ENCODE measurements around the gene IBA57.
"Not testable (repeated sequence)": the region's sequence is repeated elsewhere in the genome, so short reads cannot be mapped to it uniquely, and the experiment has no call there.

Gene IBA57

GRCh38 chr1:228170666-228171065, 5.1 kb downstream of the IBA57 start:
- DNase-seq (ENCODE audit: extremely low read depth, low read depth): no peak
- TF ChIP-seq, protein P1, sequence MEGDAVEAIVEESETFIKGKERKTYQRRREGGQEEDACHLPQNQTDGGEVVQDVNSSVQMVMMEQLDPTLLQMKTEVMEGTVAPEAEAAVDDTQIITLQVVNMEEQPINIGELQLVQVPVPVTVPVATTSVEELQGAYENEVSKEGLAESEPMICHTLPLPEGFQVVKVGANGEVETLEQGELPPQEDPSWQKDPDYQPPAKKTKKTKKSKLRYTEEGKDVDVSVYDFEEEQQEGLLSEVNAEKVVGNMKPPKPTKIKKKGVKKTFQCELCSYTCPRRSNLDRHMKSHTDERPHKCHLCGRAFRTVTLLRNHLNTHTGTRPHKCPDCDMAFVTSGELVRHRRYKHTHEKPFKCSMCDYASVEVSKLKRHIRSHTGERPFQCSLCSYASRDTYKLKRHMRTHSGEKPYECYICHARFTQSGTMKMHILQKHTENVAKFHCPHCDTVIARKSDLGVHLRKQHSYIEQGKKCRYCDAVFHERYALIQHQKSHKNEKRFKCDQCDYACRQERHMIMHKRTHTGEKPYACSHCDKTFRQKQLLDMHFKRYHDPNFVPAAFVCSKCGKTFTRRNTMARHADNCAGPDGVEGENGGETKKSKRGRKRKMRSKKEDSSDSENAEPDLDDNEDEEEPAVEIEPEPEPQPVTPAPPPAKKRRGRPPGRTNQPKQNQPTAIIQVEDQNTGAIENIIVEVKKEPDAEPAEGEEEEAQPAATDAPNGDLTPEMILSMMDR (IDR thresholded peaks at IDR 0.05; ENCODE audit: low read depth, low read length): no peak

DNA sequence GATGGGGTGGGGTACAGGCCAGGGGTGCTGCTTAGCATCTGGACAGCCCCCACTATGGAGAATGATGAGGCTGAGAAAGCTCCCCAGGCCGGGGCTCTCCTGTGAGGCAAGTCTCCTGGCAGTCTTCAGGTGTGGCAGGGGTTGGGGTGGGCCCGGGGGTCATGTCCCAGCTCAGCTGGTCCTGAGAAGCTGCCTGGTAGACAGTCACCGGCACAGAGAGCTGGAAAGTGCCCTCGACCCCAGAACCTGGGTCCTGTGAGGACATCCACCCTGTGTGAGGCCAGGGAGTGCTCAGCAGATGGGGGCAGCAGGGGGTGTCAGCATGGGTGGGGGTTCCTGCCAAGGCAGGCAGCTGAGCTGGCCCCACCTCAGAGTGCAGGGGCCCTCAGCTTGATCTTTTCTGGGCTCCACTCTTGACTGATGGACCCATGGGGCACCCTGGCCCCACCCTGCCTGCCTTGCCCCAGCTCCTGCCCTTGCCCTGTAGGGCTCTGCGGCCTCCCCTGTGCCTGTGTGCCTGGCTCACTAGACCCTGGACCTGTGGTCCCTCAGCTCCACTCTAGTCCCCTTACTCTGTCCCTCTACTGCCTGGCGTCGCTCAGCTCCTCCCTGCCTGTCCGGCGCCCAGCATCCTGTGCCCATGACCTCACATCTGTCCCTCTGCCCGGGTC, 5.8 kb downstream of the IBA57 start:
- no peak for DNase-seq (ENCODE audit: extremely low read depth, low read depth)
- TF ChIP-seq, protein P1 (IDR thresholded peaks at IDR 0.05; ENCODE audit: low read depth, low read length): no peak

GRCh38 chr1:228172591-228173527, 7.3 kb downstream of the IBA57 start:
- DNase-seq (ENCODE audit: extremely low read depth, low read depth): no peak
- TF ChIP-seq, protein P1 (IDR thresholded peaks at IDR 0.05; ENCODE audit: low read depth, low read length): no peak

DNA sequence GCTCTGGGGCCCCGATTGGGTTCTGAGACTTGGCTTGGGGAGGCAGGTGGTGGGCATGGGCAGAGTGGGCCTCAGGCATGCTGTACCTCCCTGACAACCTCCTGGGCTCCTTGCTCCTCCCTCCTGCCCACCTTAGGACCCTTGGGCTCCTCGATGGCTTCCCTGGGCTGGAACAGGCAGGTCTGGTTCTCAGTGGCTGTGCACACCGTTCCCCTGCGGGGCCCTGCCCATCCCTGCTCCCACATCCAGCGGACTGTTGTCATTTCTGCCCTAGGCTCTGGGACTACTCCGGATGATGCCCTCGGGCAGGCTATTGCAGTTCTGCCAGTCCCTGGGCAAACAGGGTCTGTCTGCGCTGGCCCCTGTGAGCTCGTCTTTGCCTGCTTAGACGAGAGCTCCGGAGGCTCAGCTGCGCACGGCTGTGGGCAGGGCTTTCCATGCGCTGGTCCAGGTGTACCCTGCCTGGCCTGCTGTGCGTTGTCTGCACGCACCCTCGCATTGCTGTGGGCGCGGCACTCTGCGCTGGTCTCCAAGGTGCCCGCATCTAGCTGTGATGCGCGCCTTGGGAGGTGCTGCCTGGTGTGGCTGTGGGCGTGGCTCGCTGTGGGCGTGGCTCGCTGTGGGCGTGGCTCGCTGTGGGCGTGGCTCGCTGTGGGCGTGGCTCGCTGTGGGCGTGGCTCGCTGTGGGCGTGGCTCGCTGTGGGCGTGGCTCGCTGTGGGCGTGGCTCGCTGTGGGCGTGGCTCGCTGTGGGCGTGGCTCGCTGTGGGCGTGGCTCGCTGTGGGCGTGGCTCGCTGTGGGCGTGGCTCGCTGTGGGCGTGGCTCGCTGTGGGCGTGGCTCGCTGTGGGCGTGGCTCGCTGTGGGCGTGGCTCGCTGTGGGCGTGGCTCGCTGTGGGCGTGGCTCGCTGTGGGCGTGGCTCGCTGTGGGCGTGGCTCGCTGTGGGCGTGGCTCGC, 8.2 kb downstream of the IBA57 start:
- DNase-seq (ENCODE audit: extremely low read depth, low read depth): not testable (repeated sequence)

GRCh38 chr1:228174482-228175315, 9.1 kb downstream of the IBA57 start:
- TF ChIP-seq, protein P1 (IDR thresholded peaks at IDR 0.05; ENCODE audit: low read depth, low read length): no peak
- no peak for DNase-seq (ENCODE audit: extremely low read depth, low read depth)

- TF ChIP-seq, protein P1 (IDR thresholded peaks at IDR 0.05; ENCODE audit: low read depth, low read length): no peak
- DNase-seq (ENCODE audit: extremely low read depth, low read depth): no peak
These were observed 9.9 kb downstream of the IBA57 start for GRCh38 chr1:228175316-228176023.

All from AG09319 (cell line).